ENCODE results near the gene FAM83E.

FAM83E gene

DNA sequence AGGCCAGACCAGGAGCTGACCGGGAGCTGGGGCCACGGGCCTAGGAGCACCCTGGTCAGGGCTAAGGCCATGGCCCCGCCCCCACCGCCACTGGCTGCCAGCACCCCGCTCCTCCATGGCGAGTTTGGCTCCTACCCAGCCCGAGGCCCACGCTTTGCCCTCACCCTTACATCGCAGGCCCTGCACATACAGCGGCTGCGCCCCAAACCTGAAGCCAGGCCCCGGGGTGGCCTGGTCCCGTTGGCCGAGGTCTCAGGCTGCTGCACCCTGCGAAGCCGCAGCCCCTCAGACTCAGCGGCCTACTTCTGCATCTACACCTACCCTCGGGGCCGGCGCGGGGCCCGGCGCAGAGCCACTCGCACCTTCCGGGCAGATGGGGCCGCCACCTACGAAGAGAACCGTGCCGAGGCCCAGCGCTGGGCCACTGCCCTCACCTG is 11.0 kb upstream of the FAM83E start:
- peaks cover 7% of the 10 kb centered on the region; the same call in 1 of the 2 replicates for H3K79me2 ChIP-seq (ENCODE audit: insufficient read depth, low read length)
- no peaks in the 10 kb centered on the region for H3K9me2 ChIP-seq (replicated peaks; ENCODE audit: low read depth, low read length)
- TF ChIP-seq, protein P1, sequence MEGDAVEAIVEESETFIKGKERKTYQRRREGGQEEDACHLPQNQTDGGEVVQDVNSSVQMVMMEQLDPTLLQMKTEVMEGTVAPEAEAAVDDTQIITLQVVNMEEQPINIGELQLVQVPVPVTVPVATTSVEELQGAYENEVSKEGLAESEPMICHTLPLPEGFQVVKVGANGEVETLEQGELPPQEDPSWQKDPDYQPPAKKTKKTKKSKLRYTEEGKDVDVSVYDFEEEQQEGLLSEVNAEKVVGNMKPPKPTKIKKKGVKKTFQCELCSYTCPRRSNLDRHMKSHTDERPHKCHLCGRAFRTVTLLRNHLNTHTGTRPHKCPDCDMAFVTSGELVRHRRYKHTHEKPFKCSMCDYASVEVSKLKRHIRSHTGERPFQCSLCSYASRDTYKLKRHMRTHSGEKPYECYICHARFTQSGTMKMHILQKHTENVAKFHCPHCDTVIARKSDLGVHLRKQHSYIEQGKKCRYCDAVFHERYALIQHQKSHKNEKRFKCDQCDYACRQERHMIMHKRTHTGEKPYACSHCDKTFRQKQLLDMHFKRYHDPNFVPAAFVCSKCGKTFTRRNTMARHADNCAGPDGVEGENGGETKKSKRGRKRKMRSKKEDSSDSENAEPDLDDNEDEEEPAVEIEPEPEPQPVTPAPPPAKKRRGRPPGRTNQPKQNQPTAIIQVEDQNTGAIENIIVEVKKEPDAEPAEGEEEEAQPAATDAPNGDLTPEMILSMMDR (conservative IDR thresholded peaks at IDR 0.05; ENCODE audit: low read length) = no peak
- no peak for TF ChIP-seq EZH2phosphoT487 (IDR thresholded peaks at IDR 0.05; ENCODE audit: borderline replicate concordance)
- peaks cover 4% of the 10 kb centered on the region for H4K20me1 ChIP-seq (ENCODE audit: insufficient read depth, low read length, poor library complexity, severe bottlenecking)
- peaks cover 7% of the 10 kb centered on the region; the same call in 1 of the 2 replicates for H3K36me3 ChIP-seq (ENCODE audit: insufficient read depth, low read length)
- no peaks in the 10 kb centered on the region for H3F3A ChIP-seq (ENCODE audit: low read depth)
- no peak overlapping the region for H3K9ac ChIP-seq (ENCODE audit: low read depth, low read length, poor library complexity, severe bottlenecking)
- H3K9me3 ChIP-seq (ENCODE audit: insufficient read depth, low read depth, low read length) = no peaks in the 10 kb centered on the region
- H2AFZ ChIP-seq (ENCODE audit: low read length) = no peak overlapping the region
- H3K4me2 ChIP-seq (ENCODE audit: low read depth, low read length, poor library complexity, severe bottlenecking) = no peak overlapping the region
- H3K4me3 ChIP-seq (ENCODE audit: low read length, poor library complexity, severe bottlenecking) = no peak overlapping the region
- H3K4me1 ChIP-seq (ENCODE audit: insufficient read depth, low read length, poor library complexity, severe bottlenecking) = peaks cover 14% of the 10 kb centered on the region
- H3K27me3 ChIP-seq (ENCODE audit: insufficient read depth, low read length, poor library complexity, severe bottlenecking) = no peaks in the 10 kb centered on the region

DNA sequence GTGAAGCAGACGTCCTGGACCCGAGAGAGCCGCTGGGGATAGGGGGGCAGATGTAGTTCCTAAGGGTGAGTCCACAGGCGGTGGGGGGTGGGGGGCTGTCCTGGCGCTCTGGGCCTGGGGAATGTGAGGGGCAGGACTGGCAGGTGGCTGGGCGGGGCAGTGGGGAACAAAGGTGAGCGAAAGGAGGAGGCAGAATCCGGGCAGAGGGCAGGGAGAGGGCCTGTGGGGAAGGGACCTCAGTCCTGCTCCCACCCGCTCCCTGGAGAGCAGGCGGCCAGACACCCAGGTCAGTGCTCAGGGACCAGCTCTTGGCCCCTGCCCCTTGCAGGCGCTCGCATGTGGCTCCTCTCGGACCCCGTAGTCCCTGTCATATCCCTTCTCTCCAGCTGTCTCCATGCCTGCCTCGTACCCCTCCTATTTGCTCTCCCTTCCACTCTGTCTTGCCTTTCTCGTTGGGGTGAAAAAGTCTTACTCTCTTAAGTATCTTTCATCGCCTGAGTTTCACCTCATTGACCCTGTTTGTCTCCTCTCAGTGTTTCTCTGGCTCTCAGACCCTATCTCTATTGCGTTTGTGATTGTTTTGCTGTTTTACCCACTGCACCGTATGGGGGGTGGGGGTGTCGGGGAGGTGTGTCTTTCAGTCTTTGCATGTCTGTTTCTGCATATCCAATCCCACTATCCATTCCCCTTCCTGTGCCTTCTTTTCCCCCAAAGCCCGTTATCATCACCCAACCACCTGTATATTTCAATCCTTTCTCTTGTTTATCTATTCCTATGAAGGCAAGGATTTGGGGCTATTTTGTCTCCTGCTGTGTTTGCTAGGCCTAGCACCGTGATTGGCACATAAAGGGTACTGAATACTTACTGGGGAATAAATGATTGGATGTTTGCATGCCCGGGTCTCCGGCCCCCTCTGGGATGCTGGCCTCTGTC is 10.2 kb upstream of the FAM83E start:
- peak overlapping the region; percentile 87 for H3K4me2 ChIP-seq (ENCODE audit: low read depth, low read length, poor library complexity, severe bottlenecking)
- H3K4me3 ChIP-seq (ENCODE audit: low read length, poor library complexity, severe bottlenecking) = peak overlapping the region; percentile 74
- TF ChIP-seq EZH2phosphoT487 (IDR thresholded peaks at IDR 0.05; ENCODE audit: borderline replicate concordance) = no peak
- TF ChIP-seq, protein P1 (conservative IDR thresholded peaks at IDR 0.05; ENCODE audit: low read length) = no peak

DNA sequence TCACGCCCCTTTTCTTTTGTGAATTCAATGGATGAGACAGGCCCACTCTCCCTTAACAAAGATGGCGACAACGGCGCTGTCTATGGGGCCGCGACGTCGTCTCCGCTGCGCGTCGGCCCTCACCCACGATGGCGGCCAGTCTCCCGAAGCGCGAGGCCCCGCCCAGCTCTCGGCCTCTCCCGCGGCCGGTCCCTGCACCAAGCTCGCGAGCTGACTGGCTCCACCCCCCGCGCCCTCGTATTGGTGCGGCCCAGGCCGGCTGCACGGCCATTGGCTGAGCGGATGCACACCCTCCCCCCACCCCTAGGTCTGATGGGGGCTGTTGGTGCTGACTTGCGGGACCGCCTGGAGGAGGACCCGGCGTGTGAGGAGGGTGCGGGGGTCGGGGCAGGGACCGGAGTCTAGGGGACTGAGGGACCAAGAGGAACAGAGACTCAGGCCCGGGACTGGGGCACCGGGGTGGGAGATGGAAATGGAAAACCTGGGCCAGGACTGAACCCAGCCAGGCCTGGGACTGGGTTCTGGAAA is 9.3 kb upstream of the FAM83E start:
- Histone ChIP-seq H3K9ac (ENCODE audit: low read depth, low read length, poor library complexity, severe bottlenecking) (peak overlapping the region; percentile 76), H3K9me2 (replicated peaks; ENCODE audit: low read depth, low read length) (no peaks in the 10 kb centered on the region), H3K4me1 (ENCODE audit: insufficient read depth, low read length, poor library complexity, severe bottlenecking) (peaks cover 23% of the 10 kb centered on the region), H3K36me3 (ENCODE audit: insufficient read depth, low read length) (no peaks in the 10 kb centered on the region), H4K20me1 (ENCODE audit: insufficient read depth, low read length, poor library complexity, severe bottlenecking) (peaks cover 4% of the 10 kb centered on the region), H3K9me3 (ENCODE audit: insufficient read depth, low read depth, low read length) (no peaks in the 10 kb centered on the region), H3K27me3 (ENCODE audit: insufficient read depth, low read length, poor library complexity, severe bottlenecking) (no peaks in the 10 kb centered on the region), H2AFZ (ENCODE audit: low read length) (no peak overlapping the region), H3K4me3 (ENCODE audit: low read length, poor library complexity, severe bottlenecking) (peak overlapping the region; percentile 74), H3K4me2 (ENCODE audit: low read depth, low read length, poor library complexity, severe bottlenecking) (peak overlapping the region; percentile 87), H3F3A (ENCODE audit: low read depth) (no peaks in the 10 kb centered on the region), H3K79me2 (ENCODE audit: insufficient read depth, low read length) (peaks cover 19% of the 10 kb centered on the region)
- no peak for TF ChIP-seq EZH2phosphoT487 (IDR thresholded peaks at IDR 0.05; ENCODE audit: borderline replicate concordance)

More for the DNA sequence above, 10.2 kb upstream of the FAM83E start:
- Histone ChIP-seq H3K27me3 (ENCODE audit: insufficient read depth, low read length, poor library complexity, severe bottlenecking) (no peaks in the 10 kb centered on the region), H2AFZ (ENCODE audit: low read length) (no peak overlapping the region), H3K36me3 (ENCODE audit: insufficient read depth, low read length) (no peaks in the 10 kb centered on the region), H3K4me1 (ENCODE audit: insufficient read depth, low read length, poor library complexity, severe bottlenecking) (peaks cover 18% of the 10 kb centered on the region), H3K9me3 (ENCODE audit: insufficient read depth, low read depth, low read length) (no peaks in the 10 kb centered on the region), H3K9ac (ENCODE audit: low read depth, low read length, poor library complexity, severe bottlenecking) (peak overlapping the region; percentile 76), H3K79me2 (ENCODE audit: insufficient read depth, low read length) (peaks cover 14% of the 10 kb centered on the region), H3K9me2 (replicated peaks; ENCODE audit: low read depth, low read length) (no peaks in the 10 kb centered on the region), H3F3A (ENCODE audit: low read depth) (no peaks in the 10 kb centered on the region), H4K20me1 (ENCODE audit: insufficient read depth, low read length, poor library complexity, severe bottlenecking) (peaks cover 4% of the 10 kb centered on the region)
